HUES6 (cell line): ENCODE measurements around the gene TEX55.
"Not testable (repeated sequence)": the region's sequence is repeated elsewhere in the genome, so short reads cannot be mapped to it uniquely, and the experiment has no call there.

Experiments used
- H3K27ac ChIP-seq: 2 replicates; pipeline ENCODE4 v1.7.0; 2013; ENCODE audit warnings: low read depth, mild to moderate bottlenecking, low read length, inconsistent platforms
- H3K27me3 ChIP-seq: 2 replicates; pipeline ENCODE4 v1.6.1; 2013; ENCODE audit warnings: low read length; ENCODE audit not compliant: control insufficient read depth, insufficient read depth
- H3K36me3 ChIP-seq: 2 replicates; pipeline ENCODE4 v1.6.1; 2013; ENCODE audit warnings: low read length; ENCODE audit not compliant: control insufficient read depth, insufficient read depth
- H3K4me1 ChIP-seq: 2 replicates; pipeline ENCODE4 v1.6.1; 2013; ENCODE audit warnings: low read length; ENCODE audit not compliant: control insufficient read depth, insufficient read depth
- H3K4me3 ChIP-seq: 2 replicates; pipeline ENCODE4 v1.5.1; 2013; ENCODE audit warnings: low read depth, low read length
- H3K9ac ChIP-seq: one replicate; pipeline ENCODE4 v1.6.1; 2013; ENCODE audit warnings: mild to moderate bottlenecking, low read length
- H3K9me3 ChIP-seq: 2 replicates; pipeline ENCODE4 v1.6.1; 2013; ENCODE audit warnings: low read depth, low read length; ENCODE audit not compliant: control insufficient read depth, insufficient read depth

TEX55 gene

DNA sequence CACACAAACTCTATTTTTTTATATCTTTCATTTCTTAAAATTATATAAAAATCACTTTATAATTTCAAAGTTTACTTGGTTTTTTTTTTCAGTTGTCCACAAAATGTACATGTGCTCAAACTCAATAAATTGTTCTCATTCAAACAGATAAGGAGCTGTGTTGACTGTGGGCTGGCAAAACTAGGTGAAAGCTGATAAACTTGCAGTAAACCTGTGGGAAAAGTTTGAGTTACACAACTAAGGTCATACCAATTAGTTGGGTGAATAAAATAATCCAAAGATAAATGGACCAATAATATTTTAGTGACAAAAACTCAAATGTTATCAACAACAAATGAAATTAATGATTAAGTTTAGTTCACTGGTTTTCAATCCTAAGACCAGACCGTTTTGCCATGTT lies 14.8 kb downstream of the TEX55 start:
- no peak overlapping the region for H3K9ac ChIP-seq
- no peaks in the 10 kb centered on the region for H3K4me1 ChIP-seq
- no peak overlapping the region for H3K27ac ChIP-seq

GRCh38 chr3:119161240-119161639 lies 15.3 kb downstream of the TEX55 start:
- no peak overlapping the region for H3K27ac ChIP-seq
- peaks cover 18% of the 10 kb centered on the region for H3K9me3 ChIP-seq
- H3K4me3 ChIP-seq: no peak overlapping the region
- no peaks in the 10 kb centered on the region for H3K27me3 ChIP-seq
- no peaks in the 10 kb centered on the region for H3K4me1 ChIP-seq
- H3K36me3 ChIP-seq: no peaks in the 10 kb centered on the region
- no peak overlapping the region for H3K9ac ChIP-seq

More for the DNA sequence above, 14.8 kb downstream of the TEX55 start:
- no peaks in the 10 kb centered on the region for H3K27me3 ChIP-seq
- peaks cover 18% of the 10 kb centered on the region for H3K9me3 ChIP-seq
- no peaks in the 10 kb centered on the region for H3K36me3 ChIP-seq
- no peak overlapping the region for H3K4me3 ChIP-seq

DNA sequence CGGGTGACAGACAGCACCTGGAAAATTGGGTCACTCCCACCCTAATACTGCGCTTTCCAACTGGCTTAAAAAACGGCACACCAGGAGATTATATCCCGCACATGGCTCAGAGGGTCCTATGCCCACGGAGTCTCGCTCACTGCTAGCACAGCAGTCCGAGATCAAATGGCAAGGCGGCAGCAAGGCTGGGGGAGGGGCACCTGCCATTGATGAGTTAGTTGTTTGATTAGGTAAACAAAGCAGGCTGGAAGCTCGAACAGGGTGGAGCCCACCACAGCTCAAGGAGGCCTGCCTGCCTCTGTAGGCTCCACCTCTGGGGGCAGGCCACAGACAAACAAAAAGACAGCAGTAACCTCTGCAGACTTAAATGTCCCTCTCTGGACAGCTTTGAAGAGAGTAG lies 18.8 kb downstream of the TEX55 start:
- not testable (repeated sequence) for H3K9ac ChIP-seq, H3K27ac ChIP-seq, H3K36me3 ChIP-seq, H3K4me3 ChIP-seq, H3K27me3 ChIP-seq, H3K4me1 ChIP-seq
- peaks cover 13% of the 10 kb centered on the region for H3K9me3 ChIP-seq

- Histone ChIP-seq H3K36me3 (no peaks in the 10 kb centered on the region), H3K27me3 (peaks cover 9% of the 10 kb centered on the region; the same call in 1 of the 2 replicates), H3K9ac (no peak overlapping the region), H3K4me3 (no peak overlapping the region), H3K27ac (no peak overlapping the region), H3K9me3 (no peaks in the 10 kb centered on the region), H3K4me1 (no peaks in the 10 kb centered on the region)
Observed at GRCh38 chr3:119170821-119171220, 24.9 kb downstream of the TEX55 start.

GRCh38 chr3:119173325-119173724 lies 27.4 kb downstream of the TEX55 start, which contains the start of gene UPK1B:
TSS of gene UPK1B (plus strand) at chr3:119173598. CDS start at chr3:119186742, 13,144 bp downstream.
- Histone ChIP-seq H3K27ac (no peak within 1 kb of the TSS), H3K4me1 (no peaks in the 10 kb centered on the region)

DNA sequence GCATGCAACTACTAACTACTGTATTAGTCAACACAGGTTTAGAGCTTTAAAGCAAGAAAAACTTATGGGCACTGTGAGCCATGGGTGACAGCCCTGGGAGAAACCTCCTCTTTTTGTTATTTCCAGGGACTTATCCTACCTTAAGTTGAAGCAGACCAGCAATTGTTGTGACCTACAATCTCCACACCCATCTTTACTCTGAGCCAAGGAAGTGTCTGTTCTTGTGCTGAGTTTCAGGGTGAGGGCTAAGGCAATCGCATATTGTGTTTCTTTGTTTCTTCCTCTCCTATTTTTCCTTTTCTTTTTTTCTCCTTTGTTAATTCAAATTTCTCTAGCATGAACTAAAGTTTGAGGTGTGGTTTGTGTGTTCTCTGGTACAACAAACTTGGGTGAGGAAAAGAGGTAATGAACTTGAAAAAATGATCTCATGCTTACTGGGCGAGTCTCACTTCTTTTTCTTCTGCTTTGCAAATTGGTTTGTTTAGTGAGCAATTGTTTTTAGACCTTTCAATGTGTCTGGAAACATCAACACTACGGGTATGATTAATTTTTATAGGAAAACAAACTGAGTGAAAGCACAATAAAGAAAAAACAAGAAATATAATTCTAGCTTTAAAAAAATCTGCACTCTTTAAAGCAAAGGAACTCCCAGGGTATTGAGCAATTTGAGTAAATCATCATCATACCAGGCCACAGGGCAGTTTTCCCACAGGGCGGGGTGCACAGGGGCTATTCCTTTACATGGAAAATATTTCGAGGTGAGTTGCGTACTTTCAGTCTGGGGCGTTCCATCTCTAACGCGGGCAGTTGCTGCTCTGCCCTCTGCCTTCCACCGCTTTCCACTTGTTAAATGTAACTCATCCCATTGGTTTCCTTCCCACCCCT lies 30.1 kb downstream of the TEX55 start:
- Histone ChIP-seq H3K27me3 (peaks cover 9% of the 10 kb centered on the region; the same call in 1 of the 2 replicates), H3K27ac (no peak overlapping the region), H3K9me3 (no peaks in the 10 kb centered on the region), H3K36me3 (no peaks in the 10 kb centered on the region), H3K4me3 (no peak overlapping the region), H3K4me1 (no peaks in the 10 kb centered on the region), H3K9ac (no peak overlapping the region)

More at GRCh38 chr3:119173325-119173724, 27.4 kb downstream of the TEX55 start, which contains the start of gene UPK1B:
- Histone ChIP-seq H3K9ac (no peak within 1 kb of the TSS), H3K27me3 (peaks cover 9% of the 10 kb centered on the region; the same call in 1 of the 2 replicates), H3K36me3 (no peaks in the 10 kb centered on the region), H3K9me3 (no peaks in the 10 kb centered on the region), H3K4me3 (no peak within 1 kb of the TSS; the same call in 1 of the 2 replicates)

- no peaks in the 10 kb centered on the region for H3K4me1 ChIP-seq
- H3K27me3 ChIP-seq: peaks cover 9% of the 10 kb centered on the region; the same call in 1 of the 2 replicates
- no peak overlapping the region for H3K27ac ChIP-seq
- H3K9me3 ChIP-seq: no peaks in the 10 kb centered on the region
- H3K4me3 ChIP-seq: no peak overlapping the region
- no peaks in the 10 kb centered on the region for H3K36me3 ChIP-seq
- no peak overlapping the region for H3K9ac ChIP-seq
Observed at GRCh38 chr3:119176778-119177177, 30.8 kb downstream of the TEX55 start.

DNA sequence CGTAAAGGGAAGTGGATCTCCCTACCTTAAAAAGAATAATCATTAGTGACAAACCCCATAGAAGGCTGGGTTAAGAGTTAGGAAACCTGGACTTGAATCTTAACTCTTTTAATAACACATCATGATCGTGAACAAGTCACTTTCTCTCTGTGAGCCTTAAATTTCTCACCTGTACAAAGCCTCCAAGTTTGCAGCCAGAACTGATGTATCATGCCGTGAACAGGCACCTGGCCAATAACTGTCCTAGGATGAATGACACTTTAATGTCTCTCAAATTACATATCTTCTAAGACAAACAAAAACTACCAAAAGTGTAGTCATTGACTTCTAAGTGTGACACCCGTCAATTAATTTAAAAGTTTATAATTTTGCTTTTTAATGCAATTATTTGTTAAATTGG lies 31.4 kb downstream of the TEX55 start:
- Histone ChIP-seq H3K9me3 (no peaks in the 10 kb centered on the region), H3K4me3 (no peak overlapping the region), H3K9ac (no peak overlapping the region), H3K27me3 (peaks cover 8% of the 10 kb centered on the region; the same call in 1 of the 2 replicates), H3K27ac (no peak overlapping the region), H3K4me1 (no peaks in the 10 kb centered on the region), H3K36me3 (no peaks in the 10 kb centered on the region)

DNA sequence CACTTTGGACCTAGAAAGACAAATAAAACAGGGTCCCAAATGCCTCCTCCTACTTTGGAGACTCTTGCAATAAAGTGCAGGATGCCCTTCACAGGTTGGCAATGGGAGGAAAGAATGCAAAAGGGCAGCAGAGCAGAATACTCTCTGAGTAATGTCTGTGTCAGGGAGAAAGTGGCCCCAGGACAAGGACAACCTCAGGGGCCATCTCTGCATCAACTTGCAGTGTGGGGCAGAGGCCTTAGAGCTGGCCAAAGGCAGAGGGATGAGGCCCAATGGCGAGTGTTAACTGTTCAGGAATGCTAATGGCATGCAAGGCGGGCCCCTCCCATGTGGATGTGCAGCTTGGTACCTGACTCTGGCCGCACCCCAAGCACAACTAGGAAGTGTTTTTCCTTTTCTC lies 35.8 kb downstream of the TEX55 start:
- Histone ChIP-seq H3K4me1 (no peaks in the 10 kb centered on the region), H3K9ac (no peak overlapping the region), H3K27ac (no peak overlapping the region)

DNA sequence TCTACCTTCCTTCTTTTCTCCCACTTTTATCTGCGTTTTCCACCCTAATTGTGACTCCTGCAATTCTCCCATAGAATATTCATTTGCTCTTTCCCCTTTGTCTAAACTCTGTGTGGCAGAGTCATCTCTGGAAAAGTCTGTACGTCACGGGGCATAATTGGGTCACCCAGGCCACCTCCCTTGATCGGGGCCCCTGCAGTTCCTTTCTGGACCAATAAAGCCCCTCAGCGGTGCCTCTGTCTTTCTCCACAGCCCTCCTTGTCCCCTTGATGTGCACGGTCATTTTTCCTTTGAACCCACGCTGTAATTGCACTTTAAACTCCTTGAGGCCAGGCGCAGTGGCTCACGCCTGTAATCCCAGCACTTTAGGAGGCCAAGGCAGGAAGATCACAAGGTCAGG lies 38.1 kb downstream of the TEX55 start:
- Histone ChIP-seq H3K27ac (no peak overlapping the region), H3K36me3 (no peaks in the 10 kb centered on the region), H3K4me1 (no peaks in the 10 kb centered on the region), H3K9ac (no peak overlapping the region), H3K9me3 (no peaks in the 10 kb centered on the region), H3K4me3 (no peak overlapping the region), H3K27me3 (no peaks in the 10 kb centered on the region)

More for the DNA sequence above, 35.8 kb downstream of the TEX55 start:
- no peak overlapping the region for H3K4me3 ChIP-seq
- no peaks in the 10 kb centered on the region for H3K27me3 ChIP-seq
- no peaks in the 10 kb centered on the region for H3K36me3 ChIP-seq
- no peaks in the 10 kb centered on the region for H3K9me3 ChIP-seq

DNA sequence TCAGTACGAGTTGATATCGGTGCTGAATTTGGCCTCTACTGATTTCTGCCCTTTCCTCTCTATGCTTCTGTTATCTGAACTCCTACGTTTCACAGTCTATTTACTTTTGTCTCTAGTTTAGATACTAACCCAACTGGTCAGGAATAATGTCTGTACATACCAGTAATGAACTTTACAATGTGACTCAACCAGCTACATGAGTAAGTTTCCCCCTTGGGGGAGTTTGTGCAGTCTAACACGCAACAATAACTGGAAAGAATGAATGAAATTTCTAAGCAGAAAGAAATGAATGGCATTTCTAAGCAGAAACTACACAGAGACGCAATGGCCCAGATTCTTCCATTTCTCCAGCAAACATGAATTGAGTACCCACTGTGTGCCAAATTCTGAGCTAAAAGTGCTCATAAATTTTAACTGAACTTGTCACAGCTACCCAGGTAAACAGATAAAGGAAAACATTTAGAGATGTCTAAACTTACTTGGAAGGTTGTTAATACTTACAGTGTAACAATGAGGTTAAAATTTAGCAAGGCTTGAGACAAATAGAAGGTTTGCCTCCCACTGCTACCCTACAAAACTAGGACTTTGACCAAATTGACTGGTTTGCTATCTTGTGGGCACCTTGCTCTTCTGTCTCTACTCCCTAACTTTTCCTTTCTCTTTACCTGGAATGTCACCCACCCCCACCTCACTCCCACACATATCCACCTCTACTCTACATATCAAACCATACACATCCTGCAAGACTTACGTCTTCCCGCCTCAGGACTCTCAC lies 39.0 kb downstream of the TEX55 start:
- H3K9me3 ChIP-seq: no peaks in the 10 kb centered on the region
- H3K27ac ChIP-seq: no peak overlapping the region
- H3K36me3 ChIP-seq: no peaks in the 10 kb centered on the region
- H3K4me3 ChIP-seq: no peak overlapping the region
- no peaks in the 10 kb centered on the region for H3K27me3 ChIP-seq
- H3K9ac ChIP-seq: no peak overlapping the region
- no peaks in the 10 kb centered on the region for H3K4me1 ChIP-seq
